ENCODE measurements around the gene NRXN2. TPM values are rescaled to one million over a fixed set of nuclear protein-coding genes. Genes with fewer than 3 reads are reported as not detected.

The NRXN2 gene
- total and polyA plus RNA-seq, 2 of the 13 experiments (the other 11 are each of a cell fraction or from before 2014, with no cell fraction given), result not detected

GRCh38 chr11:64694026-64694755, 28.8 kb downstream of the NRXN2 start (continued):
- TF ChIP-seq ZGPAT (CRISPR knock-in tag; IDR thresholded peaks at IDR 0.05) (no peak), ATRX (CRISPR knock-in tag; IDR thresholded peaks at IDR 0.05; ENCODE audit: borderline replicate concordance) (no peak), POLR2A (IDR thresholded peaks at IDR 0.05; ENCODE audit: insufficient read depth in 1 of 2, low read depth in 2 of 2, low read length in 2 of 2) (no peak), MLX (CRISPR knock-in tag; IDR thresholded peaks at IDR 0.05) (no peak), ZNF572 (CRISPR knock-in tag; IDR thresholded peaks at IDR 0.05) (no peak)
- TF ChIP-seq, protein P1, sequence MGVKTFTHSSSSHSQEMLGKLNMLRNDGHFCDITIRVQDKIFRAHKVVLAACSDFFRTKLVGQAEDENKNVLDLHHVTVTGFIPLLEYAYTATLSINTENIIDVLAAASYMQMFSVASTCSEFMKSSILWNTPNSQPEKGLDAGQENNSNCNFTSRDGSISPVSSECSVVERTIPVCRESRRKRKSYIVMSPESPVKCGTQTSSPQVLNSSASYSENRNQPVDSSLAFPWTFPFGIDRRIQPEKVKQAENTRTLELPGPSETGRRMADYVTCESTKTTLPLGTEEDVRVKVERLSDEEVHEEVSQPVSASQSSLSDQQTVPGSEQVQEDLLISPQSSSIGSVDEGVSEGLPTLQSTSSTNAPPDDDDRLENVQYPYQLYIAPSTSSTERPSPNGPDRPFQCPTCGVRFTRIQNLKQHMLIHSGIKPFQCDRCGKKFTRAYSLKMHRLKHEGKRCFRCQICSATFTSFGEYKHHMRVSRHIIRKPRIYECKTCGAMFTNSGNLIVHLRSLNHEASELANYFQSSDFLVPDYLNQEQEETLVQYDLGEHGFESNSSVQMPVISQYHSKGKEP (CRISPR knock-in tag; IDR thresholded peaks at IDR 0.05), result no peak
- TF ChIP-seq, protein P2, sequence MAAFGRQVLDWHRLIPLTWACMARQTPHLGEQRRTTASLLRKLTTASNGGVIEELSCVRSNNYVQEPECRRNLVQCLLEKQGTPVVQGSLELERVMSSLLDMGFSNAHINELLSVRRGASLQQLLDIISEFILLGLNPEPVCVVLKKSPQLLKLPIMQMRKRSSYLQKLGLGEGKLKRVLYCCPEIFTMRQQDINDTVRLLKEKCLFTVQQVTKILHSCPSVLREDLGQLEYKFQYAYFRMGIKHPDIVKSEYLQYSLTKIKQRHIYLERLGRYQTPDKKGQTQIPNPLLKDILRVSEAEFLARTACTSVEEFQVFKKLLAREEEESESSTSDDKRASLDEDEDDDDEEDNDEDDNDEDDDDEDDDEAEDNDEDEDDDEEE (CRISPR knock-in tag; IDR thresholded peaks at IDR 0.05), result no peak
